HepG2 (cell line): ENCODE data around the gene SMIM1. TPM values are rescaled to one million over a fixed set of nuclear protein-coding genes. Genes with fewer than 3 reads are reported as not detected.

Experiments
- AGO1 ChIP-seq: fragments of 200-400 bp; formaldehyde crosslinking; IDR thresholded peaks from 2 replicates; pipeline ENCODE4 v1.6.1; 2017; ENCODE audit warnings: mild to moderate bottlenecking, low read depth, low read length, moderate library complexity; ENCODE audit not compliant: poor library complexity, severe bottlenecking
- IKZF4 ChIP-seq: sonication (generic); formaldehyde crosslinking; IDR thresholded peaks from 2 replicates; pipeline ENCODE4 v1.5.1; 2020; ENCODE audit warnings: borderline replicate concordance, mild to moderate bottlenecking, low read depth, missing genetic modification reagents; ENCODE audit errors: not compliant biosample characterization
- MIER2 ChIP-seq: IDR thresholded peaks from 2 replicates; pipeline ENCODE4 v1.6.1; 2016; ENCODE audit warnings: missing biosample characterization, missing genetic modification reagents
- NFIC ChIP-seq: IDR thresholded peaks from 2 replicates; pipeline ENCODE4 v1.6.1; 2012; ENCODE audit warnings: mild to moderate bottlenecking, low read length, inconsistent platforms
- RAD21 ChIP-seq: fragments of 450-650 bp; formaldehyde crosslinking; IDR thresholded peaks from 2 replicates; pipeline ENCODE4 v1.5.0; 2020; ENCODE audit warnings: mild to moderate bottlenecking
- SP4 ChIP-seq: sonication (generic); formaldehyde crosslinking; IDR thresholded peaks from 2 replicates; pipeline ENCODE4 v1.8.1; 2023; ENCODE audit warnings: mild to moderate bottlenecking, missing genetic modification reagents
- TFDP1 ChIP-seq: IDR thresholded peaks from 2 replicates; pipeline ENCODE4 v1.6.1; 2016; ENCODE audit warnings: missing compliant biosample characterization, missing genetic modification reagents, borderline replicate concordance
- TOPORS ChIP-seq: sonication (generic); formaldehyde crosslinking; IDR thresholded peaks from 2 replicates; pipeline ENCODE4 v1.8.0; 2023; ENCODE audit warnings: mild to moderate bottlenecking, missing genetic modification reagents
- XBP1 ChIP-seq: sonication (generic); formaldehyde crosslinking; IDR thresholded peaks from 2 replicates; pipeline ENCODE4 v1.5.0; 2020; ENCODE audit warnings: missing genetic modification reagents
- YEATS4 ChIP-seq: sonication (generic); formaldehyde crosslinking; IDR thresholded peaks from 2 replicates; pipeline ENCODE4 v1.4.0; 2020; ENCODE audit warnings: missing genetic modification reagents, borderline replicate concordance
- ZBTB7B ChIP-seq: sonication (generic); formaldehyde crosslinking; IDR thresholded peaks from 2 replicates; pipeline ENCODE4 v1.4.0; 2020; ENCODE audit warnings: missing genetic modification reagents
- ZFAT ChIP-seq: sonication (generic); formaldehyde crosslinking; conservative IDR thresholded peaks from 2 replicates; pipeline ENCODE4 v1.8.1; 2023; ENCODE audit warnings: missing genetic modification reagents, inconsistent platforms
- ZNF407 ChIP-seq: sonication (generic); formaldehyde crosslinking; IDR thresholded peaks from one replicate; pipeline ENCODE4 v1.5.1; 2020; ENCODE audit warnings: mild to moderate bottlenecking, missing genetic modification reagents; ENCODE audit errors: not compliant biosample characterization
- ZNF451 ChIP-seq: sonication (generic); formaldehyde crosslinking; IDR thresholded peaks from 2 replicates; pipeline ENCODE4 v1.5.0; 2020; ENCODE audit warnings: mild to moderate bottlenecking, missing genetic modification reagents
- ZNF687 ChIP-seq: sonication (generic); formaldehyde crosslinking; IDR thresholded peaks from 2 replicates; pipeline ENCODE4 v1.5.1; 2020; ENCODE audit warnings: mild to moderate bottlenecking, missing genetic modification reagents, moderate library complexity
- ZNF83 ChIP-seq: sonication (generic); formaldehyde crosslinking; IDR thresholded peaks from 2 replicates; pipeline ENCODE4 v1.4.0; 2020; ENCODE audit warnings: missing genetic modification reagents, mild to moderate bottlenecking, borderline replicate concordance
- polyA plus RNA-seq, 8 experiments: library from polyadenylated mRNA; depleted of rRNA in 3 of 8; stranded (reverse) in 7 of 8; unstranded in 1 of 8; fragments of >200 nt; fragmentation: Illumina TruSeq in 4 of 8; extraction: Trizol in 4 of 8; gene quantifications; 2 replicates each; pipeline versions ENCODE4 v1.2.1 to v1.2.3, GENCODE V29; 2011 to 2016; ENCODE audit warnings: low read depth in 4 of 8, missing spikeins in 1 of 8, mixed read lengths in 1 of 8; ENCODE audit not compliant: insufficient read depth in 1 of 8
- total RNA-seq, 5 experiments: library from RNA; depleted of rRNA; stranded (reverse); fragments of >200 nt; fragmentation: Illumina TruSeq; extraction: Trizol; gene quantifications; 2 replicates each; pipeline ENCODE4 v1.2.3, GENCODE V29; 2016; ENCODE audit warnings: low read depth in 1 of 5

Gene SMIM1
- total and polyA plus RNA-seq, 2 of the 13 experiments (the other 11 are each of a cell fraction or from before 2014, with no cell fraction given) = 12.4 to 56.3 TPM

GRCh38 chr1:3746830-3747521 lies 25.6 kb upstream of the SMIM1 start (continued):
- TF ChIP-seq TOPORS (CRISPR knock-in tag) (no peak), ZNF687 (CRISPR knock-in tag) (peak; percentile 70; the same call in 1 of the 2 replicates), ZBTB7B (CRISPR knock-in tag) (0 out of 2 replicates have a peak, but pooled peaks have one; percentile 25), NFIC (no peak), ZNF407 (peak; percentile 71), ZNF83 (no peak), ZNF451 (CRISPR knock-in tag) (peak; percentile 52; the same call in 1 of the 2 replicates), ZFAT (CRISPR knock-in tag) (no peak), YEATS4 (CRISPR knock-in tag) (peak; percentile 24; the same call in 1 of the 2 replicates), TFDP1 (CRISPR knock-in tag) (peak; percentile 70; the same call in 1 of the 2 replicates), SP4 (peak; percentile 51; the same call in 1 of the 2 replicates), MIER2 (no peak), IKZF4 (CRISPR knock-in tag) (no peak), XBP1 (CRISPR knock-in tag) (no peak), AGO1 (peak; percentile 45), RAD21 (CRISPR knock-in tag) (no peak)
